ENCODE measurements around the gene TASP1.

TASP1 gene

GRCh38 chr20:13638496-13639149 lies at the start of gene TASP1:
Gene TASP1, minus strand, starts transcription at chr20:13638932. Its CDS starts 8,854 bp downstream, at chr20:13630078.
- Mint-ChIP-seq H3K4me1 (ENCODE audit: low read depth) (peaks cover 23% of the 10 kb centered on the region), H3K36me3 (ENCODE audit: low read depth) (peaks cover 4% of the 10 kb centered on the region), H3K4me3 (peak within 1 kb of the TSS; percentile 98), H3K9me3 (peaks cover 3% of the 10 kb centered on the region), H3K27ac (peak within 1 kb of the TSS; percentile 69), H3K27me3 (ENCODE audit: low read depth) (peaks cover 10% of the 10 kb centered on the region)
- DNase-seq (ENCODE audit: low spot score) = peak; percentile 91

GRCh38 chr20:13687815-13688214 lies 49.1 kb upstream of the TASP1 start:
- Mint-ChIP-seq H3K4me3 (no peak overlapping the region), H3K27ac (no peak overlapping the region), H3K36me3 (ENCODE audit: low read depth) (no peaks in the 10 kb centered on the region), H3K4me1 (ENCODE audit: low read depth) (peaks cover 6% of the 10 kb centered on the region), H3K9me3 (no peaks in the 10 kb centered on the region), H3K27me3 (ENCODE audit: low read depth) (peaks cover 10% of the 10 kb centered on the region)
- DNase-seq (ENCODE audit: low spot score) = no peak

- DNase-seq (ENCODE audit: low spot score) = no peak
- Mint-ChIP-seq H3K27ac (no peak overlapping the region), H3K9me3 (no peaks in the 10 kb centered on the region), H3K4me1 (ENCODE audit: low read depth) (peaks cover 7% of the 10 kb centered on the region), H3K27me3 (ENCODE audit: low read depth) (peaks cover 10% of the 10 kb centered on the region), H3K4me3 (no peak overlapping the region), H3K36me3 (ENCODE audit: low read depth) (no peaks in the 10 kb centered on the region)
These were observed 46.9 kb upstream of the TASP1 start for GRCh38 chr20:13685623-13686022.

- Mint-ChIP-seq H3K9me3 (no peaks in the 10 kb centered on the region), H3K4me1 (ENCODE audit: low read depth) (peaks cover 7% of the 10 kb centered on the region), H3K36me3 (ENCODE audit: low read depth) (no peaks in the 10 kb centered on the region), H3K27ac (no peak overlapping the region), H3K4me3 (no peak overlapping the region), H3K27me3 (ENCODE audit: low read depth) (peaks cover 10% of the 10 kb centered on the region)
- DNase-seq (ENCODE audit: low spot score) = peak; percentile 5
These were observed 46.0 kb upstream of the TASP1 start for GRCh38 chr20:13684566-13685222.

GRCh38 chr20:13683833-13684232 lies 45.1 kb upstream of the TASP1 start:
- no peaks in the 10 kb centered on the region for H3K9me3 Mint-ChIP-seq
- H3K4me3 Mint-ChIP-seq = no peak overlapping the region
- peaks cover 10% of the 10 kb centered on the region for H3K27me3 Mint-ChIP-seq (ENCODE audit: low read depth)
- H3K27ac Mint-ChIP-seq = no peak overlapping the region
- H3K4me1 Mint-ChIP-seq (ENCODE audit: low read depth) = peaks cover 7% of the 10 kb centered on the region
- DNase-seq (ENCODE audit: low spot score) = no peak
- no peaks in the 10 kb centered on the region for H3K36me3 Mint-ChIP-seq (ENCODE audit: low read depth)

- Mint-ChIP-seq H3K9me3 (no peaks in the 10 kb centered on the region), H3K4me1 (ENCODE audit: low read depth) (peaks cover 7% of the 10 kb centered on the region), H3K27me3 (ENCODE audit: low read depth) (peaks cover 6% of the 10 kb centered on the region), H3K27ac (no peak overlapping the region), H3K4me3 (no peak overlapping the region), H3K36me3 (ENCODE audit: low read depth) (no peaks in the 10 kb centered on the region)
- DNase-seq (ENCODE audit: low spot score) = no peak
These were observed 42.8 kb upstream of the TASP1 start for GRCh38 chr20:13681248-13682125.

- no peak for DNase-seq (ENCODE audit: low spot score)
- Mint-ChIP-seq H3K9me3 (no peaks in the 10 kb centered on the region), H3K27me3 (ENCODE audit: low read depth) (no peaks in the 10 kb centered on the region), H3K4me3 (no peak overlapping the region), H3K27ac (no peak overlapping the region), H3K36me3 (ENCODE audit: low read depth) (no peaks in the 10 kb centered on the region), H3K4me1 (ENCODE audit: low read depth) (peaks cover 2% of the 10 kb centered on the region)
These were observed 40.2 kb upstream of the TASP1 start for GRCh38 chr20:13678944-13679343.

GRCh38 chr20:13677241-13677640 lies 38.5 kb upstream of the TASP1 start:
- Mint-ChIP-seq H3K27ac (no peak overlapping the region), H3K4me1 (ENCODE audit: low read depth) (peaks cover 2% of the 10 kb centered on the region), H3K27me3 (ENCODE audit: low read depth) (no peaks in the 10 kb centered on the region), H3K4me3 (no peak overlapping the region), H3K36me3 (ENCODE audit: low read depth) (no peaks in the 10 kb centered on the region), H3K9me3 (no peaks in the 10 kb centered on the region)
- DNase-seq (ENCODE audit: low spot score) = no peak

GRCh38 chr20:13676682-13677081 lies 38.0 kb upstream of the TASP1 start:
- Mint-ChIP-seq H3K27ac (no peak overlapping the region), H3K4me1 (ENCODE audit: low read depth) (peaks cover 2% of the 10 kb centered on the region), H3K36me3 (ENCODE audit: low read depth) (no peaks in the 10 kb centered on the region), H3K27me3 (ENCODE audit: low read depth) (no peaks in the 10 kb centered on the region), H3K4me3 (no peak overlapping the region), H3K9me3 (no peaks in the 10 kb centered on the region)
- DNase-seq (ENCODE audit: low spot score) = no peak

- peaks cover 3% of the 10 kb centered on the region for H3K27me3 Mint-ChIP-seq (ENCODE audit: low read depth)
- no peak overlapping the region for H3K4me3 Mint-ChIP-seq
- no peak for DNase-seq (ENCODE audit: low spot score)
- no peaks in the 10 kb centered on the region for H3K9me3 Mint-ChIP-seq
- H3K36me3 Mint-ChIP-seq (ENCODE audit: low read depth) = no peaks in the 10 kb centered on the region
- no peaks in the 10 kb centered on the region for H3K4me1 Mint-ChIP-seq (ENCODE audit: low read depth)
- no peak overlapping the region for H3K27ac Mint-ChIP-seq
These were observed 34.0 kb upstream of the TASP1 start for GRCh38 chr20:13672690-13673089.

- H3K4me3 Mint-ChIP-seq = no peak overlapping the region
- H3K36me3 Mint-ChIP-seq (ENCODE audit: low read depth) = no peaks in the 10 kb centered on the region
- H3K4me1 Mint-ChIP-seq (ENCODE audit: low read depth) = no peaks in the 10 kb centered on the region
- DNase-seq (ENCODE audit: low spot score) = no peak
- peaks cover 3% of the 10 kb centered on the region for H3K27me3 Mint-ChIP-seq (ENCODE audit: low read depth)
- no peaks in the 10 kb centered on the region for H3K9me3 Mint-ChIP-seq
- H3K27ac Mint-ChIP-seq = no peak overlapping the region
These were observed 33.2 kb upstream of the TASP1 start for GRCh38 chr20:13671916-13672378.

GRCh38 chr20:13671512-13671911 lies 32.8 kb upstream of the TASP1 start:
- H3K36me3 Mint-ChIP-seq (ENCODE audit: low read depth) = no peaks in the 10 kb centered on the region

GRCh38 chr20:13670160-13670559 lies 31.4 kb upstream of the TASP1 start:
- Mint-ChIP-seq H3K27ac (no peak overlapping the region), H3K4me3 (no peak overlapping the region)

More at GRCh38 chr20:13671512-13671911, 32.8 kb upstream of the TASP1 start:
- Mint-ChIP-seq H3K27me3 (ENCODE audit: low read depth) (peaks cover 3% of the 10 kb centered on the region), H3K9me3 (no peaks in the 10 kb centered on the region), H3K4me1 (ENCODE audit: low read depth) (no peaks in the 10 kb centered on the region), H3K27ac (no peak overlapping the region), H3K4me3 (no peak overlapping the region)
- no peak for DNase-seq (ENCODE audit: low spot score)

More at GRCh38 chr20:13670160-13670559, 31.4 kb upstream of the TASP1 start:
- H3K27me3 Mint-ChIP-seq (ENCODE audit: low read depth) = peaks cover 3% of the 10 kb centered on the region
- H3K4me1 Mint-ChIP-seq (ENCODE audit: low read depth) = no peaks in the 10 kb centered on the region
- DNase-seq (ENCODE audit: low spot score) = no peak
- H3K36me3 Mint-ChIP-seq (ENCODE audit: low read depth) = no peaks in the 10 kb centered on the region
- no peaks in the 10 kb centered on the region for H3K9me3 Mint-ChIP-seq
